CD4-positive, alpha-beta T cell (primary cell): Measurements from ENCODE around the gene MPZL2. TPM values are rescaled to one million over a fixed set of nuclear protein-coding genes. Genes with fewer than 3 reads are reported as not detected.
A peak's percentile ranks its signal among the peaks of the same experiment; 100 is the strongest.

ENCODE experiments used
- ATAC-seq: fragments of 200-7000 bp; cut with Tn5 transposase; one replicate; pipeline ENCODE4 v1.10.0; 2022; ENCODE audit warnings: mild to moderate bottlenecking; ENCODE audit not compliant: poor library complexity
- CTCF ChIA-PET: fragments of 350-600 bp; sonication (Branson Sonifier 250); formaldehyde crosslinking; loops from one replicate; lab custom pipeline; 2021; ENCODE audit warnings: antibody characterized with exemption, inconsistent platforms; lab: Charles Lee
- POLR2A ChIA-PET: fragments of 350-600 bp; sonication (Branson Sonifier 250); formaldehyde crosslinking; loops from one replicate; lab custom pipeline; 2021; ENCODE audit warnings: antibody characterized with exemption, inconsistent platforms; lab: Charles Lee
- DNase-seq, 14 experiments: peaks; one replicate each; pipeline ENCODE4 v3.0.0-alpha.2; 2013 to 2020; ENCODE audit warnings: mixed read lengths in 2 of 14
- H3K27ac ChIP-seq, 2 donors: one replicate each; pipeline versions ENCODE4 v1.5.1 to v1.7.0; 2013; ENCODE audit warnings: low read length in 2 of 2, low read depth in 1 of 2, mild to moderate bottlenecking in 1 of 2
- H3K27me3 ChIP-seq, 2 experiments: 1 replicate in 1 of 2; 2 replicates in 1 of 2; pipeline versions ENCODE4 v1.6.1 to v1.7.0; 2013; ENCODE audit warnings: low read length in 2 of 2, control low read depth in 1 of 2, mild to moderate bottlenecking in 1 of 2, moderate library complexity in 1 of 2; ENCODE audit not compliant: insufficient read depth in 2 of 2, control insufficient read depth in 1 of 2
- H3K36me3 ChIP-seq: one replicate; pipeline ENCODE4 v1.6.1; 2013; ENCODE audit warnings: low read length, control low read depth; ENCODE audit not compliant: insufficient read depth
- H3K4me1 ChIP-seq: one replicate; pipeline ENCODE4 v1.6.1; 2013; ENCODE audit warnings: low read length, control low read depth; ENCODE audit not compliant: insufficient read depth
- H3K4me3 ChIP-seq: one replicate; pipeline ENCODE4 v1.5.1; 2013; ENCODE audit warnings: mild to moderate bottlenecking, low read length, moderate library complexity
- H3K9me3 ChIP-seq, 2 experiments: 1 replicate in 1 of 2; 2 replicates in 1 of 2; pipeline versions ENCODE4 v1.6.1 to v1.7.0; 2013; ENCODE audit warnings: low read length in 2 of 2, mild to moderate bottlenecking in 2 of 2, control low read depth in 1 of 2, moderate library complexity in 1 of 2; ENCODE audit not compliant: control insufficient read depth in 1 of 2, insufficient read depth in 1 of 2
- H3K27ac Mint-ChIP-seq: one replicate; pipeline ENCODE4 v1.8.0; 2020; ENCODE audit warnings: mixed read lengths
- H3K27me3 Mint-ChIP-seq: one replicate; pipeline ENCODE4 v1.8.0; 2021; ENCODE audit warnings: mixed read lengths
- H3K36me3 Mint-ChIP-seq: one replicate; pipeline ENCODE4 v1.8.0; 2021; ENCODE audit warnings: low read depth, mixed read lengths
- H3K4me1 Mint-ChIP-seq: one replicate; pipeline ENCODE4 v1.8.0; 2021; ENCODE audit warnings: low read depth, mixed read lengths
- H3K4me3 Mint-ChIP-seq: one replicate; pipeline ENCODE4 v1.8.0; 2020; ENCODE audit warnings: mild to moderate bottlenecking, mixed read lengths
- H3K9me3 Mint-ChIP-seq: one replicate; pipeline ENCODE4 v1.8.0; 2020; ENCODE audit warnings: mixed read lengths
- CTCF ChIP-seq: fragments of 200-600 bp; IDR thresholded peaks from one replicate; pipeline ENCODE4 v1.8.0; 2022; ENCODE audit warnings: antibody characterized with exemption, mild to moderate bottlenecking
- intact Hi-C, 2 experiments: fragments of 100-400 bp; cut with DNase I in 1 of 2; cut with micrococcal nuclease in 1 of 2; formaldehyde crosslinking; loops; one replicate each; pipeline versions ENCODE4 v1.15.1 to v1.9.0; 2023 to 2025; cut with DNase I, micrococcal nuclease
- total RNA-seq, 174 experiments: library from RNA in 2 of 174; stranded (reverse) in 2 of 174; gene quantifications; one replicate each; pipeline ENCODE4 v1.2.3 and lab custom pipeline; 2021 to 2026

Gene MPZL2
- total RNA-seq, 2 experiments from 2014 or later, result 0.95 to 1.8 TPM

- H3K4me1 Mint-ChIP-seq, result peaks cover 81% of the 10 kb centered on the region
- ChIA-PET POLR2A (interaction anchor here (6.4 kb wide), 1 partner anchor 18 kb away, joined by 78 read pairs; the partner anchor contains the start of gene JAML), CTCF (interaction anchor here (1.4 to 3.0 kb wide), 3 partner anchors 30 to 46 kb away, joined by 4 to 16 read pairs (median 6); no protein-coding TSS in a partner anchor)
- DNase-seq (no peak), ATAC-seq (no peak)
- intact Hi-C loops, result loop anchor here in 1 of 2 experiments (5.0 kb wide), 1 partner anchor 42 kb away; no protein-coding TSS in a partner anchor
- no peaks in the 10 kb centered on the region for H3K9me3 Mint-ChIP-seq
- no peaks in the 10 kb centered on the region for H3K9me3 ChIP-seq
- no peaks in the 10 kb centered on the region for H3K27me3 Mint-ChIP-seq
- no peaks in the 10 kb centered on the region for H3K36me3 ChIP-seq
- H3K36me3 Mint-ChIP-seq, result peaks cover 22% of the 10 kb centered on the region
- no peak for TF ChIP-seq CTCF
- no peak overlapping the region for H3K27ac ChIP-seq
- no peak overlapping the region for H3K4me3 ChIP-seq
- no peaks in the 10 kb centered on the region for H3K27me3 ChIP-seq
- H3K4me1 ChIP-seq, result peaks cover 50% of the 10 kb centered on the region
- H3K4me3 Mint-ChIP-seq, result no peak overlapping the region
- H3K27ac Mint-ChIP-seq, result peak overlapping the region; percentile 89
These were observed 19.9 kb downstream of the MPZL2 start for GRCh38 chr11:118243993-118244762.

GRCh38 chr11:118243161-118243560 lies 20.9 kb downstream of the MPZL2 start:
- H3K4me1 Mint-ChIP-seq, result peaks cover 84% of the 10 kb centered on the region
- ChIA-PET CTCF (interaction anchor here (0.7 to 3.1 kb wide), 4 partner anchors 8 to 44 kb away, joined by 4 to 19 read pairs (median 6); partner anchors contain the start of gene MPZL2), POLR2A (interaction anchor here (1.0 to 6.4 kb wide), 3 partner anchors 9 to 99 kb away, joined by 4 to 78 read pairs (median 6); partner anchors contain the start of genes CD3D, JAML and MPZL3)
- H3K36me3 Mint-ChIP-seq, result peaks cover 31% of the 10 kb centered on the region
- ATAC-seq (no peak), DNase-seq (no peak)
- no peak overlapping the region for H3K4me3 ChIP-seq
- H3K9me3 Mint-ChIP-seq, result no peaks in the 10 kb centered on the region
- H3K27me3 Mint-ChIP-seq, result no peaks in the 10 kb centered on the region
- no peak overlapping the region for H3K4me3 Mint-ChIP-seq
- H3K9me3 ChIP-seq, result no peaks in the 10 kb centered on the region
- peaks cover 58% of the 10 kb centered on the region for H3K4me1 ChIP-seq
- intact Hi-C loops, result loop anchor here in 1 of 2 experiments (5.0 kb wide), 1 partner anchor 41 kb away; no protein-coding TSS in a partner anchor
- TF ChIP-seq CTCF, result no peak
- H3K27ac ChIP-seq, result no peak overlapping the region
- H3K36me3 ChIP-seq, result peaks cover 6% of the 10 kb centered on the region
- no peaks in the 10 kb centered on the region for H3K27me3 ChIP-seq
- H3K27ac Mint-ChIP-seq, result peak overlapping the region; percentile 89

GRCh38 chr11:118241764-118242098 lies 22.4 kb downstream of the MPZL2 start:
- Histone ChIP-seq H3K4me1 (peaks cover 54% of the 10 kb centered on the region), H3K27ac (peak overlapping the region; percentile 26 to 79), H3K27me3 (no peaks in the 10 kb centered on the region), H3K9me3 (no peaks in the 10 kb centered on the region), H3K36me3 (peaks cover 15% of the 10 kb centered on the region), H3K4me3 (no peak overlapping the region)
- DNase-seq (no peak), ATAC-seq (no peak)
- ChIA-PET CTCF (interaction anchor here (0.8 to 3.1 kb wide), 8 partner anchors 10 to 54 kb away, joined by 3 to 19 read pairs (median 4); partner anchors contain the start of gene MPZL2), POLR2A (interaction anchor here (1.1 to 6.4 kb wide), 8 partner anchors 10 to 112 kb away, joined by 3 to 78 read pairs (median 6); partner anchors contain the start of genes CD3D, JAML and MPZL3)
- H3K36me3 Mint-ChIP-seq, result peaks cover 32% of the 10 kb centered on the region
- no peaks in the 10 kb centered on the region for H3K9me3 Mint-ChIP-seq
- intact Hi-C loops, result loop anchor here in 1 of 2 experiments (2.0 to 5.0 kb wide), 2 partner anchors 17 to 39 kb away; partner anchors contain the start of gene JAML
- TF ChIP-seq CTCF, result no peak
- H3K27me3 Mint-ChIP-seq, result no peaks in the 10 kb centered on the region
- peak overlapping the region; percentile 71 for H3K4me3 Mint-ChIP-seq
- H3K27ac Mint-ChIP-seq, result peak overlapping the region; percentile 89
- H3K4me1 Mint-ChIP-seq, result peaks cover 72% of the 10 kb centered on the region
